Activated CD4-positive, alpha-beta T cell treated with anti-CD3 and anti-CD28 coated beads for 48 hours (primary cell): ENCODE data around the gene MYO3B.
"Not testable (repeated sequence)": the region's sequence is repeated elsewhere in the genome, so short reads cannot be mapped to it uniquely, and the experiment has no call there.

Experiments
- DNase-seq: peaks from one replicate; pipeline ENCODE4 v3.0.0-alpha.2; 2020

Gene MYO3B

GRCh38 chr2:170665743-170666142, 487.8 kb downstream of the MYO3B start:
- no peak for DNase-seq

- no peak for DNase-seq
Measured at GRCh38 chr2:170669909-170670308, 492.0 kb downstream of the MYO3B start.

GRCh38 chr2:170670651-170671050, 492.7 kb downstream of the MYO3B start:
- DNase-seq = no peak

- DNase-seq = no peak
Measured at GRCh38 chr2:170671079-170671478, 493.1 kb downstream of the MYO3B start.

- DNase-seq = not testable (repeated sequence)
Measured at GRCh38 chr2:170674282-170674681, 496.3 kb downstream of the MYO3B start.

- no peak for DNase-seq
Measured at GRCh38 chr2:170675701-170676100, 497.8 kb downstream of the MYO3B start.

- no peak for DNase-seq
Measured at GRCh38 chr2:170679607-170680079, 501.7 kb downstream of the MYO3B start.

GRCh38 chr2:170680172-170680941, 502.4 kb downstream of the MYO3B start:
- no peak for DNase-seq

GRCh38 chr2:170681311-170681710, 503.4 kb downstream of the MYO3B start:
- DNase-seq = no peak

GRCh38 chr2:170685591-170685990, 507.6 kb downstream of the MYO3B start:
- DNase-seq = no peak

- no peak for DNase-seq
Measured at GRCh38 chr2:170689481-170689880, 511.5 kb downstream of the MYO3B start.

GRCh38 chr2:170690640-170691039, 512.7 kb downstream of the MYO3B start:
- no peak for DNase-seq

GRCh38 chr2:170694316-170694715, 516.4 kb downstream of the MYO3B start:
- DNase-seq = no peak

GRCh38 chr2:170695521-170696410, 517.8 kb downstream of the MYO3B start:
- DNase-seq = no peak

- no peak for DNase-seq
Measured at GRCh38 chr2:170696948-170697347, 519.0 kb downstream of the MYO3B start.

- DNase-seq = no peak
Measured at GRCh38 chr2:170701011-170701410, 523.1 kb downstream of the MYO3B start.

- no peak for DNase-seq
Measured at GRCh38 chr2:170703776-170704476, 526.0 kb downstream of the MYO3B start.
